Activated CD4-positive, alpha-beta memory T cell treated with anti-CD3 and anti-CD28 coated beads for 36 hours (primary cell): ENCODE results near the gene TMEM235. TPM values are rescaled to one million over a fixed set of nuclear protein-coding genes. Genes with fewer than 3 reads are reported as not detected.
A peak's percentile ranks its signal among the peaks of the same experiment; 100 is the strongest.

ENCODE experiments used
- CTCF ChIA-PET: fragments of 350-600 bp; sonication (Branson Sonifier 250); formaldehyde crosslinking; loops from one replicate; lab custom pipeline; 2021; ENCODE audit warnings: antibody characterized with exemption, inconsistent platforms; lab: Charles Lee
- POLR2A ChIA-PET: fragments of 350-600 bp; sonication (Branson Sonifier 250); formaldehyde crosslinking; loops from one replicate; lab custom pipeline; 2021; ENCODE audit warnings: antibody characterized with exemption; lab: Charles Lee
- DNase-seq: peaks from one replicate; pipeline ENCODE4 v3.0.0-alpha.2; 2020
- H3K27ac Mint-ChIP-seq: one replicate; pipeline ENCODE4 v1.8.0; 2021; ENCODE audit warnings: mixed read lengths
- H3K27me3 Mint-ChIP-seq: one replicate; pipeline ENCODE4 v1.8.0; 2021; ENCODE audit warnings: mixed read lengths
- H3K36me3 Mint-ChIP-seq: one replicate; pipeline ENCODE4 v1.8.0; 2021; ENCODE audit warnings: mixed read lengths
- H3K4me1 Mint-ChIP-seq: one replicate; pipeline ENCODE4 v1.8.0; 2021; ENCODE audit warnings: low read depth, mixed read lengths
- H3K4me3 Mint-ChIP-seq: one replicate; pipeline ENCODE4 v1.8.0; 2021; ENCODE audit warnings: mild to moderate bottlenecking, mixed read lengths
- H3K9me3 Mint-ChIP-seq: one replicate; pipeline ENCODE4 v1.8.0; 2021; ENCODE audit warnings: mixed read lengths
- intact Hi-C: fragments of 100-400 bp; cut with micrococcal nuclease; formaldehyde crosslinking; loops from one replicate; pipeline ENCODE4 v1.15.1; 2023
- total RNA-seq, 2 experiments: library from RNA; stranded (reverse); gene quantifications; one replicate each; pipeline ENCODE4 v1.2.3, GENCODE V29; 2021

The TMEM235 gene
- total RNA-seq, 2 experiments from 2014 or later: not detected

- Mint-ChIP-seq H3K9me3 (no peaks in the 10 kb centered on the region), H3K4me1 (peaks cover 35% of the 10 kb centered on the region), H3K4me3 (no peak overlapping the region), H3K27ac (no peak overlapping the region), H3K36me3 (no peaks in the 10 kb centered on the region), H3K27me3 (no peaks in the 10 kb centered on the region)
- no peak for DNase-seq
- intact Hi-C loops: no loop called here
- POLR2A ChIA-PET: no interaction called here
- CTCF ChIA-PET: interaction anchor here (1.3 to 1.6 kb wide), 2 partner anchors 20 to 21 kb away, joined by 5 to 10 read pairs; no protein-coding TSS in a partner anchor
Observed at GRCh38 chr17:78271419-78272170, 40.2 kb downstream of the TMEM235 start.

DNA sequence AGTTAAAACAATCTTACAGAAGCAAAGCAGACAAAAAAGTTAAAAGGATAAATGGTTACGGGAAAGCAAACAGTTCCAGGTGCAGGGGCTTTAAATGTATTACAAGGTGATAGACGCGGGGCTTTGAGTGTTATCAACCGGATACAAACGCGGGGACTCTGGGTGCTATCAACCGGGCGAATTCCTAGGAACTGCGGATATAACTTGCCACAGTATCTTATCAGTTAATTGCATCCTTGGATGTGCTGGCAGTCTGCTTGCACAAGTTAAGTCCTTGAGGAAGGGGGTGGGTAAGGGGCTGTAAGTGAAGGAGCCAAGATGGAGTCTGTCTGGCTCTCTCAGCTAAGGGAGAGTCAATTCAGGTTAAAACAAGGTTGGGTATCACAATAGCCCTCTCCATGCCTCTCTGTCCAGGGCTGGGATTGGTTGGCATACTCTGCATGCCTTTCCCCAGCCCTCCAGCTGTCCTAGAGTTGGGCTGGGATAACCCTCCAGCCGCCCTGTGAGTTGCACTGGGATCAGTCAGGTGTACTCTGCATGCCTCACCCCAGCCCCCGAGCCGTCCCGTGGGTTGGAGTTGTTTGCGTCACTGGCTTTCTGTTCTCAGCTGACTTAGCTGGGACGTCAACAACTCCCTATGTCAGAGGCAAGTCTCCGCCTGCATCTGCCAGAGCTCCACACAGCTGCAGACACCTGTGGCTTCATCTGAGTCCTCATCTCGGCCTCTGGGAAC lies 40.9 kb downstream of the TMEM235 start:
- POLR2A ChIA-PET: interaction anchor here (1.4 kb wide), 1 partner anchor 15 kb away, joined by 3 read pairs; no protein-coding TSS in a partner anchor
- intact Hi-C loops: no loop called here
- H3K9me3 Mint-ChIP-seq: no peaks in the 10 kb centered on the region

DNA sequence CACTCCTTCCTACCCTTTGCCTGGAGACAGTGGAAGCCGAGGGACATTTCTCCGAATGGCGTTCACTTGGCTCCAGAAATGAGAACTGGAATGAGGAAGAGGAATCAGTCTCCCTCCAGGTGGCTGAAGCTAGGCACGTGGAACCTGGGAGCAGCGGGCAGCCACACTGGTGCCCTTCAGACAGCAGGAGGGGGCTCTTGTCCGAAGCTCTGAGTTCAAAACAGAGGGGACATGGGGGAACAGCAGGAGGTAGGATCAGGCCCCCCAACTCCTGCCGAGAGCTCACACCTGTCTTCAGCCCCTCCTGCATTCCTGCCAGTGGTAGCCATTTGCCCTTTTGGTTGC lies 41.5 kb downstream of the TMEM235 start:
- peaks cover 37% of the 10 kb centered on the region for H3K4me1 Mint-ChIP-seq
- POLR2A ChIA-PET: interaction anchor here (1.4 kb wide), 1 partner anchor 15 kb away, joined by 3 read pairs; no protein-coding TSS in a partner anchor
- no peak for DNase-seq
- H3K27me3 Mint-ChIP-seq: no peaks in the 10 kb centered on the region
- intact Hi-C loops: no loop called here
- H3K9me3 Mint-ChIP-seq: no peaks in the 10 kb centered on the region
- H3K36me3 Mint-ChIP-seq: no peaks in the 10 kb centered on the region
- H3K27ac Mint-ChIP-seq: no peak overlapping the region
- H3K4me3 Mint-ChIP-seq: no peak overlapping the region
- CTCF ChIA-PET: interaction anchor here (0.6 to 1.6 kb wide), 2 partner anchors 22 to 1203 kb away, joined by 4 to 10 read pairs; no protein-coding TSS in a partner anchor

More for the DNA sequence above, 40.9 kb downstream of the TMEM235 start:
- DNase-seq: peak; percentile 86
- Mint-ChIP-seq H3K4me3 (no peak overlapping the region), H3K36me3 (no peaks in the 10 kb centered on the region), H3K4me1 (peaks cover 35% of the 10 kb centered on the region), H3K27ac (no peak overlapping the region), H3K27me3 (no peaks in the 10 kb centered on the region)
- CTCF ChIA-PET: interaction anchor here (1.6 kb wide), 1 partner anchor 22 kb away, joined by 10 read pairs; no protein-coding TSS in a partner anchor

DNA sequence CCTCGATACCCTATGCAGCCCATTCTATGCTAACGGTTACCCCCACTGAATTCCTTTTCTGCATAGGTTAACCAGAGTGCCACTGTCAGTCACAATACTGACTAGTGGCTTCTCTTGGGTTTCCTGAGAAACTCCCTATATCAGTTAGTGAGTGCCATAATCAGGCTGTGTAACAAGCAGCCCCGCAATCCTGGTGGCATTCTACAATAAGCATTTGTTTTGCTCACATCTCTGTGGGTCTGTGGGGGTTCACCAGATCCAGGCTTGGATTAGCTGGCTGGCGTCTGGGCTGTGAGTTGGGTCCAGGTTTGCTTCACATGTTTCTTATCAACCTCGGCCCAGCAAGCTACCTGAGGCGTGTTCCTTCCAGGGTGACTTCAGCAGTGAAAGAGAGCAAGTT lies 42.4 kb downstream of the TMEM235 start:
- ChIA-PET CTCF (interaction anchor here (0.6 to 0.9 kb wide), 2 partner anchors 23 to 74 kb away, joined by 3 read pairs; no protein-coding TSS in a partner anchor), POLR2A (no interaction called here)
- Mint-ChIP-seq H3K27ac (no peak overlapping the region), H3K4me3 (no peak overlapping the region), H3K36me3 (no peaks in the 10 kb centered on the region), H3K27me3 (no peaks in the 10 kb centered on the region), H3K9me3 (no peaks in the 10 kb centered on the region), H3K4me1 (peaks cover 40% of the 10 kb centered on the region)
- no peak for DNase-seq
- intact Hi-C loops: no loop called here

DNA sequence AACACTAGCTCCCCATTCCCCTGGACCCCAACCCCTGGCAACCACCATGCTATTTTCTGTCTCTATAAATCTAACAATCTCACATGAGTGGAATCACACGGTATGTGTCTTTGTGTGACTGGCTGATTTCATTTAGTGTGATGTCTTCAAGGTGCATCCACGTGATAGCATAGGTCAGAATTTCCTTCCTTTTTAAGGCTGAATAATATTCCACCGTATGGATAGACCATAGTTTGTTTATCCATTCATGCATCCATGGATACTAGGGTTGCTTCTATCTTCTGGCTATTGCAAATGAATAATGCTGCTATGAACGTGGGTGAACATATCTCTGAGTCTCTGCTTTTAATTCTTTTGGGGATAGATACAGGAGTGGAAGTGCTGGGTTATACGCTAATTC lies 43.9 kb downstream of the TMEM235 start:
- H3K9me3 Mint-ChIP-seq: no peaks in the 10 kb centered on the region
- H3K4me3 Mint-ChIP-seq: no peak overlapping the region
- POLR2A ChIA-PET: no interaction called here

DNA sequence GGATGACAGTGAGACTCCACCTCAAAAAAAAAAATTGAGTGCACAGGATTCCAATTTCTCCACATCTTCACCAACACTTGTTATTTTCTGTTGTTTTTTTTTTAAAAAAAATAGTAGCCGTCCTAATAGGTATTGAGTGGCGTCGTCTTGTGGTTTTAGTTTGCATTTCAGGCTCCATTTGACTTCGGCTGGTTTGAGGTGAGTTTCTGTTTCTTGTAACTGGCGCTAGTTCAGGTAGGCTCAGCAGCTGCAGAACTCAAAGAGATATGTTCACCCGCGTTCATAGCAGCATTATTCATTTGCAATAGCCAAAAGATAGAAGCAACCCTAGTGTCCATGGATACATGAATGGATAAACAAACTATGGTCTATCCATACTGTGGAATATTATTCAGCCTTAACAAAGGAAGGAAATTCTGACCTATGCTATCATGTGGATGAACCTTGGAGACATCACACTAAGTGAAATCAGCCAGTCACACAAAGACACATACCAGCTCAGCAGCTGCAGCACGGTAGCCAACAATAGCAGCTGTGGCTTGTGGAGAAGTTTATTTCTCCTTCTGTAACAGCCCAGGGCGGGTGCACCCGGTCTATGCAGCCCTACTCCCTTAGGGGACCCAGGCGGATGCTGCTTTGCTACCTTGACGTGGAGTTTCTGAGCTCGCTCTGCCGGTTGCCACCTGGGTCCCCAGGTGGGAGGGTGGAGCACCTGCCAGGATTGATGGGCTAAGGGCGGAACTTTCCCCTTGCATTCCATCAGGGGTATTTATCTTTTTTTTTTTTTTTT lies 44.9 kb downstream of the TMEM235 start:
- no peaks in the 10 kb centered on the region for H3K36me3 Mint-ChIP-seq

More for the DNA sequence above, 43.9 kb downstream of the TMEM235 start:
- CTCF ChIA-PET: interaction anchor here (0.8 to 2.3 kb wide), 2 partner anchors 14 to 24 kb away, joined by 4 to 8 read pairs; no protein-coding TSS in a partner anchor
- intact Hi-C loops: no loop called here
- Mint-ChIP-seq H3K36me3 (no peaks in the 10 kb centered on the region), H3K27me3 (no peaks in the 10 kb centered on the region), H3K4me1 (peaks cover 40% of the 10 kb centered on the region), H3K27ac (no peak overlapping the region)
- DNase-seq: no peak

GRCh38 chr17:78278139-78278741 lies 46.8 kb downstream of the TMEM235 start:
- no peak overlapping the region for H3K27ac Mint-ChIP-seq
- CTCF ChIA-PET: interaction anchor here (1.2 to 1.7 kb wide), 2 partner anchors 27 to 144 kb away, joined by 3 to 5 read pairs; no protein-coding TSS in a partner anchor
- POLR2A ChIA-PET: no interaction called here
- no peaks in the 10 kb centered on the region for H3K27me3 Mint-ChIP-seq
- no peaks in the 10 kb centered on the region for H3K9me3 Mint-ChIP-seq
- H3K36me3 Mint-ChIP-seq: no peaks in the 10 kb centered on the region
- H3K4me3 Mint-ChIP-seq: peak overlapping the region; percentile 5
- intact Hi-C loops: no loop called here
- peak; percentile 43 for DNase-seq
- peaks cover 16% of the 10 kb centered on the region for H3K4me1 Mint-ChIP-seq

More for the DNA sequence above, 44.9 kb downstream of the TMEM235 start:
- Mint-ChIP-seq H3K27me3 (no peaks in the 10 kb centered on the region), H3K4me3 (no peak overlapping the region), H3K27ac (peak overlapping the region; percentile 58), H3K4me1 (peaks cover 35% of the 10 kb centered on the region), H3K9me3 (no peaks in the 10 kb centered on the region)
- intact Hi-C loops: no loop called here
- DNase-seq: peak; percentile 41
- ChIA-PET CTCF (interaction anchor here (0.8 to 2.3 kb wide), 3 partner anchors 13 to 169 kb away, joined by 3 to 8 read pairs (median 4); no protein-coding TSS in a partner anchor), POLR2A (no interaction called here)

DNA sequence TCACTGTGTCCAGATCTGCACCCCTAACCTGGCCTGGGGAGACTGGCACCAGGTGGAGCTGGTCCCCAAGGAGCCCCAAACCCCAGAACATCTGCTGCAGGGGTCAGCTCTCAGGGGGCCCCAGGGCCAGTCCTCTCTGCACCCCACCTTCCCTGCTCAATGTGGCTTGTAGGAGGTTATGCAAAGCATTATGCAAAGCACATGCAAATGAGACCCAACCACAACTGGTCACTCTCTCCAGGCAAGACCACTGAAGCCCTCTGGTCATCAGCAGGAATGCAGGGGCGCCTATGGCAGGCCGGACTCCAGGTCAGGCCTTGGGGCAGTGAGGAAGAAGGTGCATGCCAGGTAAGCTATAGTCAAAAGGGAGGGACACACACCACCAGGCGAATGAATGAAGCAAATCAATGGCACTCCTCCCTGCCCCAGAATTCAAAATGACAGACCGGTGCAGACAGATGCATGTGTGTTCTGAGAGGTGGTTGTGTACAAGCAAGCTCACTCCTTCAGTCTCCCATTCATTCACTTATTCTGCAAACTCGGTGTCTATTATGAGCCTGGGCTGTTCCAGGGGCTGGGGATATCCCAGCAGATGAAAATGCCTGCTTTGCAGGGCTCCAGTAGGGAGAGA lies 48.0 kb downstream of the TMEM235 start:
- ChIA-PET CTCF (interaction anchor here (1.7 kb wide), 1 partner anchor 29 kb away, joined by 5 read pairs; no protein-coding TSS in a partner anchor), POLR2A (no interaction called here)
- Mint-ChIP-seq H3K36me3 (no peaks in the 10 kb centered on the region), H3K27ac (no peak overlapping the region), H3K4me1 (peaks cover 13% of the 10 kb centered on the region), H3K4me3 (no peak overlapping the region), H3K9me3 (no peaks in the 10 kb centered on the region), H3K27me3 (no peaks in the 10 kb centered on the region)
- no peak for DNase-seq
- intact Hi-C loops: no loop called here

DNA sequence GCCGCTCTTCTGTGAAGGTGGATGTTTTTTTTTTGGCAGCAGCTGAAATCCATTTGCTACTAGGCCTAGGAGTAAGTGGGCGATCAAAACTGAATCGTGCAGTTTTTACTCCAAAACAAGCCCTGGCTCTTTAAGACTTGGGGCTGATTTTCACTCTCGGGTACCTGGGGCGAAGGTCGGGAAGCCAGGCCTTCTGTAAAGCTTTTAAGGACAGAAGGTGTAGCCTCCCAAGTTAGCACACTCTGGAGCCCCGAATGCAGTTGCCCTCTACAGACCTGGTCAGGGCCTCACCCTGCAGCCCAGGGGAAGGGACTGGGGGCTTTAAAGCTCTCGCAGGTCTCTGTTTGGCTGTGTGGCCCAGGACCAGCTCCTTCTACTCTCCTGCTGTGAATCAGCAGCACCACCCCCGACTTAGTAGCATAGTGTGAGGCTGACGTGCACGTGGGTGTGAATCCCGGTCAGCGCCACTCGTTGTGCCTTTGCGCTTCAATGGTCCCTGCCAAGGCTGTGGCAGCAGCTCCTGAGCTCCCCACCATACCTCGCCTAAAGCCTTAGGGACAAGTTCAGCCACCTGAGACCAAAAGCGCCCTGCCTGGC lies 49.9 kb downstream of the TMEM235 start:
- Mint-ChIP-seq H3K4me3 (no peak overlapping the region), H3K36me3 (no peaks in the 10 kb centered on the region), H3K27ac (no peak overlapping the region), H3K4me1 (peaks cover 8% of the 10 kb centered on the region), H3K9me3 (no peaks in the 10 kb centered on the region), H3K27me3 (no peaks in the 10 kb centered on the region)
- ChIA-PET CTCF (no interaction called here), POLR2A (interaction anchor here (0.6 kb wide), 1 partner anchor 27 kb away, joined by 3 read pairs; no protein-coding TSS in a partner anchor)
- intact Hi-C loops: no loop called here
- no peak for DNase-seq

GRCh38 chr17:78284146-78284545 lies 52.7 kb downstream of the TMEM235 start:
- CTCF ChIA-PET: interaction anchor here (0.9 kb wide), 1 partner anchor 33 kb away, joined by 3 read pairs; no protein-coding TSS in a partner anchor

More at GRCh38 chr17:78284146-78284545, 52.7 kb downstream of the TMEM235 start:
- no peaks in the 10 kb centered on the region for H3K27me3 Mint-ChIP-seq
- H3K27ac Mint-ChIP-seq: no peak overlapping the region
- intact Hi-C loops: no loop called here
- POLR2A ChIA-PET: no interaction called here
- no peaks in the 10 kb centered on the region for H3K36me3 Mint-ChIP-seq
- H3K4me3 Mint-ChIP-seq: no peak overlapping the region
- no peak for DNase-seq
- H3K4me1 Mint-ChIP-seq: no peaks in the 10 kb centered on the region
- no peaks in the 10 kb centered on the region for H3K9me3 Mint-ChIP-seq
